ENCODE data around the gene PRKAG3.
"Not testable (repeated sequence)": the region's sequence is repeated elsewhere in the genome, so short reads cannot be mapped to it uniquely, and the experiment has no call there.

PRKAG3 gene

DNA sequence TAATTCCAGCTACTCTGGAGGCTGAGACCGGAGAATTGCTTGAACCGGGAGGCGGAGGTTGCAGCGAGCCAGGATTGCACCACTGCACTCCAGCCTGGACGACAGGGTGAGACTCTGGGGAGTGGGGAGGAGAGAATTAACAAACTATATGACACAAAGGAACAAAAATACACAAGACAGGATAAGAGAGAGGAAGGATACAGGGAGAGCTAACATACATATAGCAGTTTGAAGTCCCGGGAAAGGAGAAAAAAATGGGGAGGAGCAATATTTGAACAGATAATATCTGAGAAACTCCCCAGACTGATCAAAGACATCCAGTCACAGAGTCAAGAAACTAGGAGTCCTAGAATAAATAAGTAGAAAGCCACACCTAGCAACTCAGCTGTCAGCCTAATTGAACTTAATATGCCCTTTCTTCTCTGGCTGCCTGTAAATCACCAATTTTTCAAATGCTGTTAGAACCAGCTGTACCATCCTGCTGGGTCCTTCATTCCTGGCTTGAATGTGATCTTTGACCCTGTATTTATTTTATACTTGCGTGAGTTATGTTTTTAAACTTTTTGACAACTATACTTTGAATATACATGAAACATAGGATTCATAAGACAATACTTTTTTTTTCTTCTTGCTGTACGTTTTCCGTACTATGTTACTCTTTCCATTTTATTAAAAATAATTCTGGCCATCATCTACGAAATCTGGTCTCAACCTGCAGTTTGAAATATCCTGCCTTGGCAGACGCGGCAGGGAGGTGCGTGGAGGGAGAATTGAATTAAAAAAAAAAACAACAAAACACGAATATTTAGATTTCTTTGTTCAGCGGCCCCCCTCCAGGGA is 50.5 kb downstream of the PRKAG3 start:
- no peak for DNase-seq (ENCODE audit: low spot score)

DNA sequence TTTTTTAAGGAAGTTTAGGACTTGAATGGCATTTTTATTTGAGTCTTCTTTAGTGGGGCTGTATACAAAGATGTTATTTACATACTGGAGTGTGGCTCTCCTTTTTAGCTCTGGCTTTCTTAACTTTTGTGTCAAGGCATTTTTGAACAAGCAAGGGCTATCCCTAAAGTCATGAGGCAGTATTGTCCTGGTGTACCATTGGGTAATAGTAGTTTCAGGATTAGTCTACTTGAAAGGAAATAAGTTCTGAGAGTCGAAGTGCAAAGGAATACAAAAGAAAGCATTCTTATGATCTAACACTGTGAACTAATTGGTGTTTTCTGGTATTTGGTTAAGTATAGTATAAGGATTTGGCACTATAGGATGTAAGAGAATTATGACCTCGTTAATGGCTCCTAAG is 51.6 kb downstream of the PRKAG3 start:
- no peak for DNase-seq (ENCODE audit: low spot score)

DNA sequence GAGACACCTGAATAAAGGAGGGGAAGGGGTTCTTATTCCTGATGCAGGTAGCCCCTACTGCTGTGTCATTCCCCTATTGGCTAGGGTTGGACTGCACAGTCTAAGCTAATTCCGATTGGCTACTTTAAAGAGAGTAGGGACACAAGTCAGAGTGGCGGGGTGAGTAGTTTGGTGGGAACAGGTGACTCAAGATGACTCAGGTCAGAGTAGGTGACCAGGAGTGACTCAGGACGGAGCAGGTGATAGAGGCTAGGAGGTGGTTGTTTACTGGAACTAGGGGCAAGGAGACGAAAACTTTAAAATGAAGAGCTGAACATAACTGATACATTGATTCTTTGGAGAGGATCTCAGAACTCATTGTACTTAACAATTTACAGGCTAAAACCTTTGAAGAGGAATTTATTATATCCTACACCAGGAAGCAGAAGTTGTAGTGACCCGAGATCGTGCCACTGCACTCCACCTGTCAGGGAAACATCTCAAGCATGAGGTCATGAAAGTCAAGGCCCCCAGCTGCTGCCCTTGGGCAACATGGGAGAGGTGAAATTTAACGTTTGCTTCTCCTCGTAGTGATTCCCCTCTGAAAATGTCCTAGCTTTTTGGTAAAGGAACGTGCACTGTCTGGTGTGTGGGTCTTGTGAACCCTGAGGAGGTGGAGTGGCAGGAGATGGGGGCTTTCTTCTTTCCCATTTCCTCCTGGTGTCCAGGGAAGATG is 54.2 kb downstream of the PRKAG3 start:
- no peak for DNase-seq (ENCODE audit: low spot score)

DNA sequence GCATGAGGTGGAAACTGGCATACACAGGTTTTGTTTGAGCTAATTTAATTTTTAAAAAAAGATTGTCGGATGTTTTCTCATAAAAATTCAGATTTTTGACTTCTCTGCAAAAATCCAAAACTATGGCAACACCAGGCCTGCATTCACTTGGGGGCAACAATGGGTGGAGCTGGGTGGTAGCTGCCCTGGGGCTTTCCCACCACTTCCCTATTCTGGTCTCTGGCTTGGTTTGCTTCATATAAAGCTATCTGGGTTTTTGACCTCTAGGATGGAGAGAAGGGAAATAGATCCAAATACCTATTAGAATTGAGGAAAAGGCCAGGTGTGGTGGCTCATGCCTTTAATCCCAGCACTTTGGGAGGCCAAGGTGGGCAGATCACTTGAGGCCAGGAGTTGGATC is 55.1 kb downstream of the PRKAG3 start:
- no peak for DNase-seq (ENCODE audit: low spot score)

DNA sequence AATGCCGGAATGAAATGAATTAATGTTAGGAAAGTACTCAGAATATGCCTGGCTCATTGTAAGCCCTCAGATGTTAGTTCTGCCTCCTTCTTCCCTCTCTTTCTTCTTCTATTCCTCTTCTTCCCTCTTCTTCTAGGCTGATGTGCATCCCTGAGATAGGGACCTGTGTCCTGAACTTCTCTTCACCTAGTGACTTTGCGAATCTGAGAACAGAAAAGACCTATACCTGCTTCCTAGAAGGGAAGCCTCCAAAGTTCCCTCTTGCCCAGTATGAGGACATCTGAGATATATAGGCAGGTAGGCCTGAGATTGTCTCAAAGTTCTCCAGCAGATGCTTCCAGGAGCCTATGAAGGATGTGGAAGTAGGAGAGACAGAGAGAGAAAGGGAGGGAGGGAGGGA is 57.7 kb downstream of the PRKAG3 start:
- no peak for DNase-seq (ENCODE audit: low spot score)

DNA sequence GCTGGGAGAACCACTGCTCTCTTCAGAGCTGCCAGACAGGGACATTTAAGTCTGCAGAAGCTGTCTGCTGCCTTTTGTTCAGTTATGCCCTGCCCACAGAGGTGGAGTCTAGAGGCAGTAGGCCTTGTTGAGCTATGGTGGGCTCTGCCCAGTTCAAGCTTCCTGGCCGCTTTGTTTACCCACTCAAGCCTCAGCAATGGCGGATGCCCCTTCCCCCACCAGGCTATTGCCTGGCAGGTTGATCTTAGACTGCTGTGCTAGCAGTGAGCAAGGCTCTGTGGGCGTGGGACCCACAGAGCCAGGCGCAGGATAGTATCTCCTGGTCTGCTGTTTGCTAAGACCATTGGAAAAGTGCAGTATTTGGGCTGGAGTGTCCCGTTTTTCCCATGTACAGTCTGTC is 58.8 kb downstream of the PRKAG3 start:
- DNase-seq (ENCODE audit: low spot score), result not testable (repeated sequence)

All from ecto neural progenitor cell (in vitro differentiated cells).